Cortex of kidney (tissue), 1 donor: ENCODE data around the gene STX16.

Experiments used
- DNase-seq: peaks from one replicate; lab custom pipeline; 2025; lab: John Stamatoyannopoulos, UW

STX16 gene

GRCh38 chr20:58697867-58698703, 47.0 kb downstream of the STX16 start:
- no peak for DNase-seq

- DNase-seq = no peak
These were observed 47.9 kb downstream of the STX16 start for GRCh38 chr20:58698741-58699622.

- no peak for DNase-seq
These were observed 48.6 kb downstream of the STX16 start for GRCh38 chr20:58699623-58700107.

- DNase-seq = no peak
These were observed 49.2 kb downstream of the STX16 start for GRCh38 chr20:58700121-58700821.

GRCh38 chr20:58700823-58701222, 49.7 kb downstream of the STX16 start:
- no peak for DNase-seq

GRCh38 chr20:58701431-58702160, 50.5 kb downstream of the STX16 start:
- DNase-seq = no peak

GRCh38 chr20:58702161-58702510, 51.1 kb downstream of the STX16 start:
- DNase-seq = no peak

- DNase-seq = no peak
These were observed 52.0 kb downstream of the STX16 start for GRCh38 chr20:58702859-58703648.

GRCh38 chr20:58703765-58704371, 52.8 kb downstream of the STX16 start:
- no peak for DNase-seq

GRCh38 chr20:58705208-58705926, 54.3 kb downstream of the STX16 start:
- no peak for DNase-seq

GRCh38 chr20:58706150-58706892, 55.2 kb downstream of the STX16 start:
- DNase-seq = no peak

GRCh38 chr20:58706975-58707681, 56.0 kb downstream of the STX16 start:
- no peak for DNase-seq

- no peak for DNase-seq
These were observed 56.7 kb downstream of the STX16 start for GRCh38 chr20:58707770-58708169.

GRCh38 chr20:58708246-58708931, 57.3 kb downstream of the STX16 start:
- no peak for DNase-seq

- DNase-seq = no peak
These were observed 58.1 kb downstream of the STX16 start for GRCh38 chr20:58709013-58709702.

GRCh38 chr20:58709703-58710039, 58.6 kb downstream of the STX16 start:
- DNase-seq = no peak
